DOHH2 (cell line): ENCODE results near the gene RPL13A.

Experiments used
- CTCF ChIP-seq: fragments of 200-600 bp; sonication (generic); IDR thresholded peaks from one replicate; pipeline ENCODE4 v1.5.1; 2014; ENCODE audit warnings: antibody characterized with exemption, mild to moderate bottlenecking, low read depth, low read length; ENCODE audit not compliant: poor library complexity, severe bottlenecking
- EZH2phosphoT487 ChIP-seq: fragments of 200-600 bp; sonication (generic); IDR thresholded peaks from 2 replicates; pipeline ENCODE4 v1.6.1; 2017; ENCODE audit warnings: borderline replicate concordance, mild to moderate bottlenecking, antibody characterized with exemption, low read length, moderate library complexity, mixed read lengths

DNA sequence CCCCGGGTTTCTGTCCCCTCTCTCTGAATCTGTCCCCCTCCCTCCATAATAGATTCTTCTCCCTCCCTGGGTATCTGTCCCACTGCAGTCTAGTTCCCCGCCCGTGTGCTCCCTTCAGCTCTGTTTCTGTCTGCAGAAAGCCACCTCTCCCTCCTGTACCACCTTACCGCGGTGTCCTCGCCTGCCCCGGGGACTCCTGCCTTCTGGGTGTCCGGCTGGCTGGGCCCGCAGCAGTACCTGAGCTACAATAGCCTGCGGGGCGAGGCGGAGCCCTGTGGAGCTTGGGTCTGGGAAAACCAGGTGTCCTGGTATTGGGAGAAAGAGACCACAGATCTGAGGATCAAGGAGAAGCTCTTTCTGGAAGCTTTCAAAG, 26.3 kb downstream of the RPL13A start:
- TF ChIP-seq CTCF (no peak), EZH2phosphoT487 (no peak)
